AG09319 (cell line): ENCODE measurements around the gene SLC36A4.

Experiments used
- DNase-seq: peaks from one replicate; pipeline ENCODE4 v3.0.0-alpha.2; 2010; ENCODE audit warnings: low read depth; ENCODE audit errors: extremely low read depth
- TF ChIP-seq, protein P1 (sequence below): IDR thresholded peaks from 2 replicates; pipeline ENCODE4 v1.5.1; 2011; ENCODE audit warnings: low read depth, mild to moderate bottlenecking, inconsistent platforms, low read length, moderate library complexity

The SLC36A4 gene

GRCh38 chr11:93099806-93100205 is 98.0 kb downstream of the SLC36A4 start:
- DNase-seq: no peak
- TF ChIP-seq, protein P1, sequence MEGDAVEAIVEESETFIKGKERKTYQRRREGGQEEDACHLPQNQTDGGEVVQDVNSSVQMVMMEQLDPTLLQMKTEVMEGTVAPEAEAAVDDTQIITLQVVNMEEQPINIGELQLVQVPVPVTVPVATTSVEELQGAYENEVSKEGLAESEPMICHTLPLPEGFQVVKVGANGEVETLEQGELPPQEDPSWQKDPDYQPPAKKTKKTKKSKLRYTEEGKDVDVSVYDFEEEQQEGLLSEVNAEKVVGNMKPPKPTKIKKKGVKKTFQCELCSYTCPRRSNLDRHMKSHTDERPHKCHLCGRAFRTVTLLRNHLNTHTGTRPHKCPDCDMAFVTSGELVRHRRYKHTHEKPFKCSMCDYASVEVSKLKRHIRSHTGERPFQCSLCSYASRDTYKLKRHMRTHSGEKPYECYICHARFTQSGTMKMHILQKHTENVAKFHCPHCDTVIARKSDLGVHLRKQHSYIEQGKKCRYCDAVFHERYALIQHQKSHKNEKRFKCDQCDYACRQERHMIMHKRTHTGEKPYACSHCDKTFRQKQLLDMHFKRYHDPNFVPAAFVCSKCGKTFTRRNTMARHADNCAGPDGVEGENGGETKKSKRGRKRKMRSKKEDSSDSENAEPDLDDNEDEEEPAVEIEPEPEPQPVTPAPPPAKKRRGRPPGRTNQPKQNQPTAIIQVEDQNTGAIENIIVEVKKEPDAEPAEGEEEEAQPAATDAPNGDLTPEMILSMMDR: no peak
